A673 (cell line): ENCODE measurements around the gene ASTN2. TPM values are rescaled to one million over a fixed set of nuclear protein-coding genes. Genes with fewer than 3 reads are reported as not detected.

Experiments
- BruUV-seq: library from RNA; stranded (reverse); fragments of 400-500 nt; replicated peaks from 2 replicates; lab custom pipeline; 2021; lab: Mats Ljungman, UMichigan
- CTCF ChIA-PET: fragments of 300-600 bp; sonication (Branson Sonifier 250); formaldehyde crosslinking; loops from one replicate; lab custom pipeline; 2022; ENCODE audit warnings: antibody characterized with exemption; lab: Charles Lee
- POLR2A ChIA-PET: fragments of 300-600 bp; sonication (Branson Sonifier 250); formaldehyde crosslinking; loops from one replicate; lab custom pipeline; 2022; ENCODE audit warnings: antibody characterized with exemption; ENCODE audit not compliant: low non-redundant PET; lab: Charles Lee
- DNase-seq: peaks from one replicate; pipeline ENCODE4 v3.0.0-alpha.2; 2015; ENCODE audit warnings: low spot score
- H3K27ac ChIP-seq: fragments of 200-600 bp; sonication (generic); 2 replicates; pipeline ENCODE4 v1.5.1; 2016; ENCODE audit warnings: mixed run types, low read depth, mild to moderate bottlenecking, mixed read lengths, antibody characterized with exemption, low read length; ENCODE audit not compliant: poor library complexity, severe bottlenecking
- H3K27me3 ChIP-seq: fragments of 200-600 bp; sonication (generic); replicated peaks from 2 replicates; pipeline ENCODE4 v1.6.1; 2017; ENCODE audit warnings: mixed run types, low read depth, mild to moderate bottlenecking, mixed read lengths, antibody characterized with exemption, low read length; ENCODE audit not compliant: insufficient read depth, poor library complexity
- H3K36me3 ChIP-seq: fragments of 200-600 bp; sonication (generic); 2 replicates; pipeline ENCODE4 v1.6.1; 2016; ENCODE audit warnings: mixed run types, mild to moderate bottlenecking, mixed read lengths, antibody characterized with exemption, low read length; ENCODE audit not compliant: insufficient read depth, poor library complexity, severe bottlenecking
- H3K4me1 ChIP-seq: fragments of 200-600 bp; sonication (generic); 2 replicates; pipeline ENCODE4 v1.6.1; 2017; ENCODE audit warnings: mixed run types, mild to moderate bottlenecking, mixed read lengths, antibody characterized with exemption, low read length; ENCODE audit not compliant: insufficient read depth, poor library complexity, severe bottlenecking
- H3K4me3 ChIP-seq: fragments of 200-600 bp; sonication (generic); 2 replicates; pipeline ENCODE4 v1.5.1; 2016; ENCODE audit warnings: low read depth, mixed run types, mild to moderate bottlenecking, mixed read lengths, low read length; ENCODE audit not compliant: poor library complexity, severe bottlenecking
- H3K9me3 ChIP-seq: fragments of 200-600 bp; sonication (generic); 2 replicates; pipeline ENCODE4 v1.6.1; 2016; ENCODE audit warnings: mixed run types, low read depth, mild to moderate bottlenecking, mixed read lengths, antibody characterized with exemption, low read length; ENCODE audit not compliant: poor library complexity, severe bottlenecking
- EZH2 ChIP-seq: fragments of 200-600 bp; sonication (generic); IDR thresholded peaks from 2 replicates; pipeline ENCODE4 v1.6.1; 2017; ENCODE audit warnings: borderline replicate concordance, low read depth, mild to moderate bottlenecking, mixed read lengths, antibody characterized with exemption, low read length; ENCODE audit not compliant: poor library complexity, severe bottlenecking
- intact Hi-C: fragments of 100-400 bp; cut with micrococcal nuclease; formaldehyde crosslinking; loops from one replicate; pipeline ENCODE4 v1.10.0; 2022; ENCODE audit not compliant: unreplicated experiment
- total RNA-seq: library from RNA; stranded (reverse); gene quantifications from 2 replicates; pipeline ENCODE4 v1.2.3, GENCODE V29; 2021
- TF ChIP-seq, protein P1 (sequence below): fragments of 300-800, 200-600 bp; sonication (generic); conservative IDR thresholded peaks from 2 replicates; pipeline ENCODE4 v1.5.1; 2017; ENCODE audit warnings: low read depth, mild to moderate bottlenecking, antibody characterized with exemption, low read length, moderate library complexity, mixed read lengths

ASTN2 gene
- total RNA-seq, 1 experiment from 2014 or later = 3.4 TPM

DNA sequence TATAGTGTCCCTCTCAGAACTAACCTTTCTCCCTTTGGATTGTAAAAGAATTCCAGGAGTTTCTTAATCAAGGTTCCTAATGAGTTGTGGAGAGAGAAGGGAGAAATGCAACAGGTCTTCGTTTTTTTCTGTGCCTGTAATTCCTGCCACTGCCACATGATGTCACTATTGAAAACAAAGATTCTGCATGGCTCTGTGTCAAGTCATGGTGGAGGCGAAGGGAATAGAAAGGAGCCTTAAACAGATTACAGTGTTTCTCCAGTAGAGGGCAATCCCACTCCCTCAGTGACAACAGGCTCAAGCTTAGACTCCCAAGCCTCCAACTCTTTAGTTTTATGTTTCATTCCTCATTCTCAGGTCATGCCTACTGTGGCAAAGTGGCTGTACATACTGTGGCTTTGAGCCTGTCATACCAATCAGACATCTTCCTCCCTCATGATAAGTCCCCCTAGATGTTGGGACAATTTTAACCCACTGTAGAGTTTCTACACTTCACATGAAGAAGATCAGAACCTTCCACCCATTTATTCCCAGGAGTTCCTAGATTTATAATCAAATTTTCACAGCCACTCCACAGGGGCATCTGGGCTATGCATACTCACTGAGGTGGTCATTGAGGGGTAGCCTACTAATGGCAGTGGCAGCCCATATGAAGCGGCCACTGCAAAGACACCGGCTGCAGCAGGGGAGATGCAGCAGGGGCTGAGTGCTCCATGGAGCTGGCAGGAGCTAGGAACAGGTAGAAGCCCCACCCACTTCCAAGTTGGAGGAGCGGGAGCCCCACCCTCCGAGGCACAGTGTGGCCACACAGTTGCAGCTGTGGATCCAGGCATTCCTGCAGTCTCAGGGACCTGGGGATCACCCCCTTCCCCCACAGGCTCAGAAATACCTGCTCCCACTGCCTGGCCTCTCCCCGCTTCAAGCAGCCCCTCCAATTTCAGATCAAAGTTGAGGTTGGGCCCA, 825.2 kb downstream of the ASTN2 start:
- H3K27me3 ChIP-seq = no peaks in the 10 kb centered on the region
- H3K27ac ChIP-seq = no peak overlapping the region
- intact Hi-C loops = loop anchor here (2.0 kb wide), 1 partner anchor 57 kb away; no protein-coding TSS in a partner anchor
- H3K36me3 ChIP-seq = no peaks in the 10 kb centered on the region
- no peaks in the 10 kb centered on the region for H3K4me1 ChIP-seq
- TF ChIP-seq, protein P1, sequence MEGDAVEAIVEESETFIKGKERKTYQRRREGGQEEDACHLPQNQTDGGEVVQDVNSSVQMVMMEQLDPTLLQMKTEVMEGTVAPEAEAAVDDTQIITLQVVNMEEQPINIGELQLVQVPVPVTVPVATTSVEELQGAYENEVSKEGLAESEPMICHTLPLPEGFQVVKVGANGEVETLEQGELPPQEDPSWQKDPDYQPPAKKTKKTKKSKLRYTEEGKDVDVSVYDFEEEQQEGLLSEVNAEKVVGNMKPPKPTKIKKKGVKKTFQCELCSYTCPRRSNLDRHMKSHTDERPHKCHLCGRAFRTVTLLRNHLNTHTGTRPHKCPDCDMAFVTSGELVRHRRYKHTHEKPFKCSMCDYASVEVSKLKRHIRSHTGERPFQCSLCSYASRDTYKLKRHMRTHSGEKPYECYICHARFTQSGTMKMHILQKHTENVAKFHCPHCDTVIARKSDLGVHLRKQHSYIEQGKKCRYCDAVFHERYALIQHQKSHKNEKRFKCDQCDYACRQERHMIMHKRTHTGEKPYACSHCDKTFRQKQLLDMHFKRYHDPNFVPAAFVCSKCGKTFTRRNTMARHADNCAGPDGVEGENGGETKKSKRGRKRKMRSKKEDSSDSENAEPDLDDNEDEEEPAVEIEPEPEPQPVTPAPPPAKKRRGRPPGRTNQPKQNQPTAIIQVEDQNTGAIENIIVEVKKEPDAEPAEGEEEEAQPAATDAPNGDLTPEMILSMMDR = peak; percentile 85
- no peak for TF ChIP-seq EZH2
- POLR2A ChIA-PET = no interaction called here
- peak; percentile 85 for DNase-seq
- CTCF ChIA-PET = interaction anchor here (0.6 kb wide), 1 partner anchor 72 kb away, joined by 3 read pairs; no protein-coding TSS in a partner anchor
- no TSS peak for BruUV-seq
- no peak overlapping the region for H3K4me3 ChIP-seq
- peaks cover 14% of the 10 kb centered on the region for H3K9me3 ChIP-seq

DNA sequence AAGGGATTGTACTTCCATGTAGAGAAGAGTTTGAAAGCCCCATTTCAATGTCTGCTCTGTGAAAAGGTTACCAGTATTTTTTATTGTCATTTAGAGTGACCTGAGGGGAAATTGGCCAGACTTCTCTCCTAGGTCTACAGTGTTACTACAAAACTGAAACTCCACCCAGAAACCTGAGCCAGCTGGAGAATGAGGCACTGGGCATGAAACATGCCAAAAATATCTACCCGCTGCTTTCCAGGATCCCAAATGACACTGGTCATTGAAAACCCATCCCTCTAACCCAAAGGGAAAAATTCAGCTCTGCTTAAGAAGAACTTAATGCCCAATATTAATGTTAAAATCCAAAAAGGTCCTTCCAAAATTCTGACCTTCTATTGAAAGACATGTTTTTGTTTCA, 826.9 kb downstream of the ASTN2 start:
- no peak overlapping the region for H3K4me3 ChIP-seq
- H3K4me1 ChIP-seq = no peaks in the 10 kb centered on the region
- CTCF ChIA-PET = no interaction called here
- H3K9me3 ChIP-seq = peaks cover 14% of the 10 kb centered on the region
- H3K27me3 ChIP-seq = no peaks in the 10 kb centered on the region
- no TSS peak for BruUV-seq
- POLR2A ChIA-PET = no interaction called here
- H3K27ac ChIP-seq = no peak overlapping the region
- DNase-seq = no peak
- intact Hi-C loops = loop anchor here (2.0 kb wide), 1 partner anchor 59 kb away; no protein-coding TSS in a partner anchor
- TF ChIP-seq EZH2 = no peak
- TF ChIP-seq, protein P1 = no peak
- no peaks in the 10 kb centered on the region for H3K36me3 ChIP-seq

DNA sequence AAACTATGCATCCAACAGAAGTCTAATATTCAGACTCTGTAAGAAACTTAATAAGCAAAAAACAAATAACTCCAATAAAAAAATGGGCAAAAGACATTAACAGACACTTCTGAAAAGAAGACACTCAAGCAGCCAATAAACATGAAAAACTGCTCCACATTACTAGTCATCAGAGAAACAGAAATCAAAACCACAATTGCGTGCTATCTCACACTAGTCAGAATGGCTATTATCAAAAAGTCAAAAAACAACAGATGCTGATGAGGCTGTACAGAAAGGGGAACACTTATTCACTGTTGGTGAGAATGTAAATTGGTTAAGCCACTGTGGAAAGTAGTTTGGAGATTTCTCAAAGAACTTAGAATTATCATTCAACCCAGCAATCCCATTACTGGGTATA, 829.0 kb downstream of the ASTN2 start:
- ChIA-PET CTCF (no interaction called here), POLR2A (no interaction called here)
- TF ChIP-seq, protein P1 = no peak
- no peak for TF ChIP-seq EZH2
- no TSS peak for BruUV-seq
- no peaks in the 10 kb centered on the region for H3K27me3 ChIP-seq
- H3K27ac ChIP-seq = no peak overlapping the region
- peaks cover 14% of the 10 kb centered on the region for H3K9me3 ChIP-seq
- H3K4me1 ChIP-seq = peaks cover 1% of the 10 kb centered on the region
- intact Hi-C loops = no loop called here
- no peaks in the 10 kb centered on the region for H3K36me3 ChIP-seq
- no peak overlapping the region for H3K4me3 ChIP-seq
- DNase-seq = no peak
